Ramos (cell line): ENCODE data around the gene MTA3.

ENCODE experiments used
- in situ Hi-C: fragments of 300-500 bp; cut with MboI; formaldehyde crosslinking; loops from one replicate; pipeline ENCODE4 v1.14.3; 2022; ENCODE audit warnings: low sequenced_read_pairs; ENCODE audit not compliant: unreplicated experiment

Gene MTA3

GRCh38 chr2:42771546-42772153 is 203.2 kb downstream of the MTA3 start:
- in situ Hi-C loops = no loop called here

GRCh38 chr2:42775186-42775585 is 206.8 kb downstream of the MTA3 start:
- in situ Hi-C loops = no loop called here

DNA sequence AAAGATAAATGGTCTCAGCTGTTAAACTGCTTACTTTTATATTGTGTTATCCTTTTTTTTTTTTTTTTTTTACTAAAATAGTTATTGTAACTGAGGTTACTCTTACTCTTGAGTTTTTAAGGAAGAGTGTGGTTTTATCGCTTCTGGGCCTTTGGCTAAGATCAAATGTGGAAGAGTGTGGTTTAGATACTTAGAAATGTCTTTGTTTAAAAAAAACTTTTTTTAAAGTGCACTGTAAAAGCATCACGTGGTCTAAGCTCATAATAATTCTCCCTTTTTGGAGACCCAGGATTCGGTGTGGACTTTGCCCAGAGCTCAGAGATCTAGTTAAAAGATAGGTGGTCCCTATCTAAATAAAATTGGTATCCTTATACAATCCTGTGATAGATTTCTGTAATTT is 207.4 kb downstream of the MTA3 start:
- in situ Hi-C loops = no loop called here

DNA sequence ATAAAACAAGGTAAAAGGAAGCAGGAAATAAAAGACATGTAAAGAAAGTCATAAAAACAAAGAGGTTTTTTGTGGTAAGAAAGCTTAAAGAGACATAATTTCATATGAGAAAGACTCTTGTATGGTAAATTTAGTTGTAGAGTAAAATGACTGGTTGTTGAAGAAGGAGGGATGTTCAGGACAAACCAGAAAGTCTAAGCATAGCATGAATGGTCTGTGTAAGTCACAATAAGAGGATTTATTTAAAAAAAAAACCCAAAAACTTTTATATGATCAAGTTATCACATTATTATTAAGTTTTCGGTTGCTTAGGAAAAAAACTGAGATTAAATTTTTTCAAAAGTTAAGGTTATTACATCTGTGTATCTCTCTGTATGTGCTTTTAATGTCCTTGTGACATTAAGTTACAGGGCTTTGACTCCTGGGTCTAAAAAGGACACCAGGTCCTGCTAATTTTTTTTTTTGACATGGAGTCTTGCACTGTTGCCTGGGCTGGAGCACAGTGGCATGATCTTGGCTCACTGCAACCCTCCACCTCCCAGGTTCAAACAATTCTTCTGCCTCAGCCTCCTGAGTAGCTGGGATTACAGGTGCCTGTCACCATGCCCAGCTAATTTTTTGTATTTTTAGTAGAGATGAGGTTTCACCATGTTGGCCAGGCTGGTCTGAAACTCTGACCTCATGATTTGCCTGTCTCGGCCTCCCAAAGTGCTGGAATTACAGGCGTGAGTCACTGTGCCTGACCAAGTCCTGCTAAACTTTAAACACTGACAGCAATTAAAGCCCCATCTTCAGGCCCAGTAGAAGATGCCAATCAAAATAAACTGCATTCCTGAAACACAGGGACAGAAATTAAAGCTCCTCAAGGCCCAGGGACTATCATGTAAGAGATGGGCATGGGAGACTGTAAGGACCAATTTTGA is 209.7 kb downstream of the MTA3 start:
- in situ Hi-C loops = no loop called here

GRCh38 chr2:42781181-42781580 is 212.7 kb downstream of the MTA3 start:
- in situ Hi-C loops = no loop called here

DNA sequence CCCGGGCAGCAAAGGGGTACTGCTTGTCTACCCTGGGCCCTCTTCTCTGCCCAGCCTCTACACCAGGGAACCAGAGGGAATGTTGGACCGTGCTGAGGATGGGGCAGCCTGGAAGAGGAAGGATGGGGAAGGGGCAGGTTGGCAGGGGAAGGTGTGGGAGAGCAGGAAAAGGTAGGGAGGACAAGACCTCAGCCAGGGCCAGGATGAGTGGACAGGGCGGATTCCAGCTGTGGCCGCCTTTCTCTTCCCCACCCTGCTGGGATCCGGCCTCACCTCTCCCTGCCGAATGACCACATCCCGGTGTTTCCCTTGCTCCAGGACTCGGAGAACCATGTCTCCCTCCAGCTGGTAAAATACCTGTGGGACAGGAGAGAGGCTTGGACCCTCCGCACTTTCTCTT is 215.1 kb downstream of the MTA3 start:
- in situ Hi-C loops = no loop called here

GRCh38 chr2:42784204-42784880 is 215.9 kb downstream of the MTA3 start:
- in situ Hi-C loops = no loop called here

- in situ Hi-C loops = no loop called here
These were observed 218.3 kb downstream of the MTA3 start for GRCh38 chr2:42786561-42787345.

GRCh38 chr2:42787424-42787787 is 219.0 kb downstream of the MTA3 start:
- in situ Hi-C loops = no loop called here

DNA sequence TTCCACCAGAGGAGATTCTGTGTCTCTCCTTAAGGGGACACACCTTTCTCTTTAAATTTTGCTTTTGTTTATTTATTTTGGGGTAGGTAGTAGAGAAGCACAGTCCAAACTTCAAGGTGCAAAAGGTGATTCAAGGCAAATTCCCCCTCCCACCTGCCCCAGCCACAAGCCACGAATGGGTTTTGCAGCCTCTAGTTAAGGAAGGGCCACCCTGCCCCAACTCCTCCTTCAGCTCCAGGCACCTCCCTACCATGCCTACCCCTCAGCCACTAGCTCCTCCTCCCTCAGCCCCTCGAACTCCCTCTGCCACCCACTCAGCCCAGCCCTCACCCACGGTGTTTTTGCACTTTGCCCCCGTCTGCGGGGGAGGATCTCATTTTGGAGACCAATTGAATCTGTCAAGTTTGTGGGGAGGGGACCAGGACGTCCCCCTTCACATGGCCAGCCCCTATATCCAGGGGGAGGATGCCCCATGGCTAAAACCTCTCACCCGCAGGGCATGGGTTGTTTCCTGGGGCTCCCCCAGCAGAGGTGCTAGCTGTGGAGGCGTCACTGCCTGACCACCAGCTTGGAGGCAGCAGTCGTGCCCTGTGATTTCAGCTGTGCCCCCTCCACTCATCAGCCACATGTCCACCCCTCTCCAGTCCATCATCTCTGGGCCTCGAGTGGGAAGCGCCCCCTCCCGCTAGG is 219.5 kb downstream of the MTA3 start:
- in situ Hi-C loops = no loop called here

GRCh38 chr2:42788478-42788793 is 220.0 kb downstream of the MTA3 start:
- in situ Hi-C loops = no loop called here

DNA sequence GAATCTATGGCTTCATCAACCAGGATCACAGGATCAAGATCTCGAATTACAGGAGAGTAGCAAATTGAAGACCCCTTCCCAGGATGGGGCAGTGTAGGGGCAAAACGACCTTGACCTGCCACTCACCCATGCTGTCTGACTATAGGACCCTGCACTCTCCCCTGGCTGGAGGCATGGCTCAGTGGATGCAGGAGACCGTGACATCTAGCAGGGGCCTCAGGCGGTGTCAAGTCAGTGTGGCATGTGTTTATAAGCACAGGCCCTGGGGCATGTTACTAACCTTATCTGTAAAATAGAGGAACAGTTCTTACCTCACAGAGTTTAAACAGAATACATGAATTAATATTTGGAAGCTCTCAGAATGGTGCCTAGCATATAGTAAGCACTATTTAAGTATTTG is 220.4 kb downstream of the MTA3 start:
- in situ Hi-C loops = no loop called here

- in situ Hi-C loops = no loop called here
These were observed 221.3 kb downstream of the MTA3 start for GRCh38 chr2:42789751-42790150.

- in situ Hi-C loops = no loop called here
These were observed 223.2 kb downstream of the MTA3 start for GRCh38 chr2:42791606-42792005.

- in situ Hi-C loops = no loop called here
These were observed 223.7 kb downstream of the MTA3 start for GRCh38 chr2:42792087-42792582.

DNA sequence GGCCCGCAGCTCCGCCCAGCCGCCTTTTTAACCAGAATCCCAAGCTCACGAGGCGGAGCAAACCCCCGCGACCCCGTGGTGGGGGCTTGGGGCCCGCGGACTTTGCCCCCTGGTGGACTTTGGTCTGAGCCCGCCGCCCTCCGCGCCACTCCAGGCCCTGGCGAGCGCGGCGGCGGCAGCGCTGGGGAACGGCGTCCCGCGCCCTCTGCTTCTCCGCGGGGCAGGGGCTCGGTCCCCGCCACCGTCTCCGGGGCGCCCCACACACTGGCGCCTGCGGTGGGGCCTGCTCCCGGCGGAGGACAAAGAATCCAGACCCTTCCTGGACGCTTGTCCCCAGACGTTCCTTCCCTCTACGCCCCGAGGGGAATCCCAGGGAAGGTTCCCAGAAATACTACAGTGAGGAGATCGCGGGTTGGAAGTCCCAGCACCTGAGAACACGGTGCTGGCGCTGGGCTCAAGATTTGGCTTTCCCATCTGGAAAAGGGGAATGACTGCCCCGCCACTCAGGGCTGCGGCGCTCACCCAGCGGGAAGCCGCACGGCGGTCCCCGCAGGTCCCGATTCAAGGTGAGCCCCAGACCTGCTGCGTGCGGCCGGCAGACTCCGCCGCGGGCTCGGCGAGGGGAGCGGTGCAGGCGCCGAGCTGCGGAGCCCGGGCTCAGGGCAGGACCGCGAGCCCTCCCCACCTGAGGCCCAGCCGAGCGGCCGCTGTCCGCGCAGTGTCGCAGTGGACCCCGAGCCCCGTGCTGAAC is 224.3 kb downstream of the MTA3 start, which contains the start of gene HAAO:
HAAO (minus strand) TSS at position 1 of the 751 bp plus-strand sequence. CDS start 47 bp downstream, outside the sequence.
- in situ Hi-C loops = no loop called here

DNA sequence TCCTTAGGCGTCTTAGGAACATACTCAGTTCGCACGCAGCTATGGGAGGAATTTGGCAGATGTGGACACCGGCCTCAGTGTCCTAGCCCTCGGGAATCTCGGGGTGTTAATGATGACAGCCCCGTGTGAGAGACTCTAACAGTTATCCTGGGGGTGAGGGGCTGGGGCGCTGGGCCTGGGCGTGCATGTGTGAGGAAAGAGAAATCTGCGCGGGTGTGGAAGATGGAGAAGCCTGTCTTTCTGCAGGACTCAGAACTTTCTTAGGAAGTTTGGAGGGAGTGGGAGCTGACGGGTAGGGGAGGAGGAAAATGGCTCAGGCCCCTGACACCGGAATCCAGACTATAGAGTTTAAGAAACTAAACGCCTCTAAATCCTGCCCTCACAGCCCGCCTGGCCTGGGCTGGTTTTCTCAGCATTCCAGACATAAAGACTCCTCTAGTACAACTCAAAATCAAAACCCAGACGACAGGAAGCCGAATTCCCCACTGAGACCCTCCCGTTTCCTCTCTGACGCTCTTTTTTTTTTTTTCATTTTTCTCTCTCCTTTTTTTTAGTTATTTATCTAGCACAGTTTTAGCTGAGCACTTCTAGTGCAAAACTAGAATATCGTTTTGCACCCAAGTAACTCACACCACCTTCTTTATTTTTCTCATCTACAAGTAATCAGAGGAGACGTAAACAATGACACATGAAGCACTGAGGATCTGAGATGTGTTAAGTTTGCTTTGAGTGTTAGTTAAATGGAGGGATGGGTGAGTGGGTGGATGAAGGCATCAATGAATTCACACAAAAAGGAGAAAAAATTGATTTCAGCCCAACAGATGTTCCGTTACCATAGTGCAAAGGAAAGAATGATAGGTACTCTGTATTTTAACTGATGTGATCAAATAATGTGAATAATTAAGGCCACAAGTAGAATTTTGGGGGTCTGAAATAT is 225.2 kb downstream of the MTA3 start:
- in situ Hi-C loops = no loop called here
